ENCODE measurements around the gene P2RX3. TPM values are rescaled to one million over a fixed set of nuclear protein-coding genes. Genes with fewer than 3 reads are reported as not detected.
A peak's percentile ranks its signal among the peaks of the same experiment; 100 is the strongest.

Gene P2RX3
- total RNA-seq, 1 experiment from 2014 or later, result not detected

GRCh38 chr11:57302489-57302888, 35.7 kb upstream of the P2RX3 start:
- POLR2A ChIA-PET (ENCODE audit: unreplicated experiment), result interaction anchor here (0.5 kb wide), 1 partner anchor 24 kb away, joined by 9 read pairs; no protein-coding TSS in a partner anchor
- Histone ChIP-seq H3K27me3 (ENCODE audit: insufficient read depth, low read depth) (no peaks in the 10 kb centered on the region), H3K79me2 (ENCODE audit: low read depth) (peaks cover 26% of the 10 kb centered on the region), H3K4me1 (replicated peaks; ENCODE audit: insufficient read depth) (peaks cover 5% of the 10 kb centered on the region), H4K20me1 (ENCODE audit: insufficient read depth) (peaks cover 26% of the 10 kb centered on the region), H3K36me3 (ENCODE audit: low read depth) (peaks cover 38% of the 10 kb centered on the region), H3K9me3 (ENCODE audit: insufficient read depth, low read depth) (peaks cover 4% of the 10 kb centered on the region; the same call in 1 of the 2 replicates), H3F3A (ENCODE audit: insufficient read depth, low read depth) (peaks cover 14% of the 10 kb centered on the region), H3K9me2 (ENCODE audit: insufficient read depth) (no peaks in the 10 kb centered on the region), H2AFZ (no peak overlapping the region), H3K27ac (no peak overlapping the region), H3K4me2 (no peak overlapping the region), H3K4me3 (no peak overlapping the region)
- CTCF ChIA-PET, result no interaction called here
- TF ChIP-seq EZH2 (IDR thresholded peaks at IDR 0.05; ENCODE audit: low read depth) (no peak), CTCF (conservative IDR thresholded peaks at IDR 0.05) (no peak)
- intact Hi-C loops (cut with micrococcal nuclease; ENCODE audit: unreplicated experiment), result no loop called here
- DNase-seq, result no peak
- no TSS peak for BruUV-seq (replicated peaks)

- Histone ChIP-seq H4K20me1 (ENCODE audit: insufficient read depth) (peaks cover 34% of the 10 kb centered on the region), H3K9me3 (ENCODE audit: insufficient read depth, low read depth) (peaks cover 4% of the 10 kb centered on the region; the same call in 1 of the 2 replicates), H3K4me1 (replicated peaks; ENCODE audit: insufficient read depth) (peaks cover 14% of the 10 kb centered on the region), H3K4me3 (no peak overlapping the region), H3K79me2 (ENCODE audit: low read depth) (peaks cover 30% of the 10 kb centered on the region), H3K9me2 (ENCODE audit: insufficient read depth) (no peaks in the 10 kb centered on the region), H3K4me2 (no peak overlapping the region), H3K27me3 (ENCODE audit: insufficient read depth, low read depth) (no peaks in the 10 kb centered on the region), H3F3A (ENCODE audit: insufficient read depth, low read depth) (peaks cover 18% of the 10 kb centered on the region), H3K36me3 (ENCODE audit: low read depth) (peaks cover 38% of the 10 kb centered on the region), H2AFZ (no peak overlapping the region), H3K27ac (no peak overlapping the region)
- CTCF ChIA-PET, result interaction anchor here (0.7 kb wide), 1 partner anchor 19 kb away, joined by 3 read pairs; no protein-coding TSS in a partner anchor
- TF ChIP-seq CTCF (conservative IDR thresholded peaks at IDR 0.05), result no peak
- no peak for TF ChIP-seq EZH2 (IDR thresholded peaks at IDR 0.05; ENCODE audit: low read depth)
- POLR2A ChIA-PET (ENCODE audit: unreplicated experiment), result interaction anchor here (0.5 kb wide), 1 partner anchor 23 kb away, joined by 9 read pairs; no protein-coding TSS in a partner anchor
- intact Hi-C loops (cut with micrococcal nuclease; ENCODE audit: unreplicated experiment), result no loop called here
- no peak for DNase-seq
- BruUV-seq (replicated peaks), result no TSS peak
Measured at GRCh38 chr11:57303280-57303989, 34.7 kb upstream of the P2RX3 start.

- Histone ChIP-seq H3F3A (ENCODE audit: insufficient read depth, low read depth) (peaks cover 16% of the 10 kb centered on the region; the same call in 1 of the 2 replicates), H3K36me3 (ENCODE audit: low read depth) (peaks cover 35% of the 10 kb centered on the region), H3K9me2 (ENCODE audit: insufficient read depth) (no peaks in the 10 kb centered on the region), H3K79me2 (ENCODE audit: low read depth) (peaks cover 36% of the 10 kb centered on the region), H3K4me3 (no peak overlapping the region), H3K27me3 (ENCODE audit: insufficient read depth, low read depth) (no peaks in the 10 kb centered on the region), H3K9me3 (ENCODE audit: insufficient read depth, low read depth) (peaks cover 1% of the 10 kb centered on the region; the same call in 1 of the 2 replicates), H3K4me2 (no peak overlapping the region), H3K27ac (no peak overlapping the region), H3K4me1 (replicated peaks; ENCODE audit: insufficient read depth) (peaks cover 20% of the 10 kb centered on the region), H2AFZ (no peak overlapping the region), H4K20me1 (ENCODE audit: insufficient read depth) (peaks cover 34% of the 10 kb centered on the region)
- intact Hi-C loops (cut with micrococcal nuclease; ENCODE audit: unreplicated experiment), result no loop called here
- BruUV-seq (replicated peaks), result no TSS peak
- ChIA-PET POLR2A (ENCODE audit: unreplicated experiment) (interaction anchor here (0.5 to 0.7 kb wide), 3 partner anchors 15 to 18 kb away, joined by 3 to 8 read pairs (median 5); no protein-coding TSS in a partner anchor), CTCF (interaction anchor here (0.6 to 0.7 kb wide), 2 partner anchors 10 to 18 kb away, joined by 3 to 7 read pairs; no protein-coding TSS in a partner anchor)
- DNase-seq, result peak in 1 of 2 experiments; percentile 29
- TF ChIP-seq CTCF (conservative IDR thresholded peaks at IDR 0.05), result no peak
- TF ChIP-seq EZH2 (IDR thresholded peaks at IDR 0.05; ENCODE audit: low read depth), result no peak
Measured at GRCh38 chr11:57303990-57304579, 34.1 kb upstream of the P2RX3 start.

Measured in PC-9 (cell line).